Astrocyte (in vitro differentiated cells and primary cell): ENCODE results near the gene LGALSL.

ENCODE experiments used
- EZH2 ChIP-seq: IDR thresholded peaks from 2 replicates; pipeline ENCODE4 v1.6.1; 2012; ENCODE audit warnings: mild to moderate bottlenecking, low read length, inconsistent platforms; ENCODE audit not compliant: insufficient read depth
- TF ChIP-seq, protein P1 (sequence below): IDR thresholded peaks from 2 replicates; pipeline ENCODE4 v1.5.1; 2011; ENCODE audit warnings: low read depth, mild to moderate bottlenecking, inconsistent platforms, low read length, moderate library complexity; ENCODE audit not compliant: insufficient read depth

DNA sequence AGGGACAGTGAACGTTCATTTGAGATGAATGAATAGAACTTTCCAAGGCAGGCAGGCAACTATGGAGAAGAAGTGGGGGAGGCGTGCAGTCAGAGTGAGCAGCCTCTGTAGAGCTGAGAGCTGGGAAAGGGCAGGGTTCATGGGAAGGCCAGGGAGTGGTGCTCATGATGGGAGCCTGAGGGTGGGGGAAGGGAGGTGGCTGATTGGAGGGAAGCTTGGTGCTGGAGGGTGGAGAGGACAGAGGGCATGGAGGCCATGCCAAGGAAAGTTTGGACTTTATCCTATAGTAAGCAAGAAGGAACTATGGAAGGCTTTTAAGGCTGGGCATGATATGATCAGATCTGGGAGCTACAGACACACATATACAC is 47.6 kb upstream of the LGALSL start:
- TF ChIP-seq, protein P1, sequence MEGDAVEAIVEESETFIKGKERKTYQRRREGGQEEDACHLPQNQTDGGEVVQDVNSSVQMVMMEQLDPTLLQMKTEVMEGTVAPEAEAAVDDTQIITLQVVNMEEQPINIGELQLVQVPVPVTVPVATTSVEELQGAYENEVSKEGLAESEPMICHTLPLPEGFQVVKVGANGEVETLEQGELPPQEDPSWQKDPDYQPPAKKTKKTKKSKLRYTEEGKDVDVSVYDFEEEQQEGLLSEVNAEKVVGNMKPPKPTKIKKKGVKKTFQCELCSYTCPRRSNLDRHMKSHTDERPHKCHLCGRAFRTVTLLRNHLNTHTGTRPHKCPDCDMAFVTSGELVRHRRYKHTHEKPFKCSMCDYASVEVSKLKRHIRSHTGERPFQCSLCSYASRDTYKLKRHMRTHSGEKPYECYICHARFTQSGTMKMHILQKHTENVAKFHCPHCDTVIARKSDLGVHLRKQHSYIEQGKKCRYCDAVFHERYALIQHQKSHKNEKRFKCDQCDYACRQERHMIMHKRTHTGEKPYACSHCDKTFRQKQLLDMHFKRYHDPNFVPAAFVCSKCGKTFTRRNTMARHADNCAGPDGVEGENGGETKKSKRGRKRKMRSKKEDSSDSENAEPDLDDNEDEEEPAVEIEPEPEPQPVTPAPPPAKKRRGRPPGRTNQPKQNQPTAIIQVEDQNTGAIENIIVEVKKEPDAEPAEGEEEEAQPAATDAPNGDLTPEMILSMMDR: no peak
- TF ChIP-seq EZH2: no peak
